ENCODE results near the gene ZNF397.

- no peak for TF ChIP-seq ZFP36L2 (CRISPR knock-in tag; IDR thresholded peaks at IDR 0.05)
- no peak for TF ChIP-seq ZNF121 (CRISPR knock-in tag; IDR thresholded peaks at IDR 0.05)
- TF ChIP-seq IKZF1 (IDR thresholded peaks at IDR 0.05): no peak
- no peak for TF ChIP-seq CBX5 (CRISPR knock-in tag; IDR thresholded peaks at IDR 0.05; ENCODE audit: borderline replicate concordance)
- no peak for TF ChIP-seq ATF7 (IDR thresholded peaks at IDR 0.05)
- TF ChIP-seq ATF7 (CRISPR knock-in tag; IDR thresholded peaks at IDR 0.05): no peak
These were observed 26.4 kb downstream of the ZNF397 start for GRCh38 chr18:35267161-35267651.

All from HepG2 (cell line).